ENCODE results near the gene DIAPH3. TPM values are rescaled to one million over a fixed set of nuclear protein-coding genes. Genes with fewer than 3 reads are reported as not detected.

Gene DIAPH3
- total RNA-seq, 1 donor = 0.54 TPM

DNA sequence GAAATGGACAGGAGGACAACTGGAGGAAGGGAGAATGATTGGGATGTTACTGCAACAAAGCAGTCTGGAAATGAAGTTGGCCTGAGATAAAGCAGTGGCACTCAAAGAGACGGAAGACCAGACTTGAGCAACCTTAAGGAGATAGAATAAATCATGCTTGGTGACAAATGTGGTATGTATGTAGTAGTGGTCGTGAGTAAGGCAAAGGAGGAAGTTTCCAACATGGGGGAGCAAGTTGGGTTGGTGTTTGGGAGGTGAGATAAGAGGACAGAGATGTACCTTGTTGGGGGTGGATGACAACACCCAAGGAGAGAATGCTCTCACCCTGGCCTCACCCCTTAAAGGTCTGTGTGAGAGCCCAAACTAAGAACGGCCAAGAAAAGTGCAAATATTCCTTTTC, 420.5 kb downstream of the DIAPH3 start:
- DNase-seq (ENCODE audit: low read depth in 2 of 3, low spot score in 2 of 3) = peak in 1 of 3 donors; percentile 4

DNA sequence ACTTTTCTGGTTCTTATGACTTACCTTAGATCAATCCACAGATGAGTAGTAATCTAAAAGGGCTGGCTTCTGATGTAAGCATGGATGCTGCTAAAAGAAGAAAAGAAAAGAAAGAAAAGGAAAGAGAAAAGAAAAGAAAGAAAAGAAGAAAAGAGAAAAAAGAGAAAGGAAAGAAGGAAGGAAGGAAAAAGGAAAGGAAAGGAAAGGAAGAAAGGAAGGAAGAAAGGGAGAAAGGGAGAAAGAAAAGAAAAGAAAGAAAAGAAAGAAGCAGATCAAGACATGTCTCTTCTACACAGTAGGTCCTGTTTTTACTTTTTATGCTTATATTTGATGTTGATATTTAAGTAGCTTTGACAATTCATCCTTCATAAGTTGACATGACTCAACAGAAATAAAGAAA, 421.3 kb downstream of the DIAPH3 start:
- no peak for DNase-seq (ENCODE audit: low read depth in 2 of 3, low spot score in 2 of 3)

DNA sequence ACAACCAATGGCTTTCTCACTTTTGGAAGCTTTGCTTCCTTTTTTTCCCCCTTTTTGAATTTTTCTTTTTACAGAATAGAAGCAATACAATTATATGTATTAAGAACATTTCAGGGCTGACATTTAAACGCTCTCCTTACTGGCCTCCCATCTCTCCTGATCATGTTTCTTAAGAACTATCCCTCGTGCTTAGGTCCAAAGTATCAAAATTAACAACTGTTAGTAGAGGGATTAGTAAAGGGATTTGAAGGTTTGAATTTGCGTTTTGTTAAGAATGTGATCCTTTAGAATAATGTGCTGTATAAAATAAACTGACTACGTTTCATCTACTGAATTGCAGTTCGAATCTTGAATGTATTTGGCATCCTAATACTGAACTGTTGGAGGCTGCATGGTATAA, 424.8 kb downstream of the DIAPH3 start:
- no peak for DNase-seq (ENCODE audit: low read depth in 2 of 3, low spot score in 2 of 3)

DNA sequence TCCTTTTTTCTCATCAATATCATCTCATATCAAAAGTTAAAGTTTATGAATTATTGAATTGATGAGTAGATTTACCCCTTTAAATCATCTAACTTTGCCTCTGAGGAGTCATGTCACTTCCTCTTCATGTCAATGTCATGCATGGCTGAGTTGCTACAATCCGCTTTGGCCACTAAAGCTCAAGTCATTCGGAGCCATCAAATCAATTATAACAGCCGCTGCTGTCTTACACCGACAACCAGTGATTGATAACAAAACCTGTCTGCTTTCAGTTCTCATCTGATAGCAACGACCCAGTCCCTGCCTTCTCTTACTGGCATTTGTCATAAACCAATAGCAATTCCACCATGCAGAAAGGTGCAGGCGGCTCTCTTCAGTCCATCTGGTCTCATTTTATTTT, 429.3 kb downstream of the DIAPH3 start:
- no peak for DNase-seq (ENCODE audit: low read depth in 2 of 3, low spot score in 2 of 3)

DNA sequence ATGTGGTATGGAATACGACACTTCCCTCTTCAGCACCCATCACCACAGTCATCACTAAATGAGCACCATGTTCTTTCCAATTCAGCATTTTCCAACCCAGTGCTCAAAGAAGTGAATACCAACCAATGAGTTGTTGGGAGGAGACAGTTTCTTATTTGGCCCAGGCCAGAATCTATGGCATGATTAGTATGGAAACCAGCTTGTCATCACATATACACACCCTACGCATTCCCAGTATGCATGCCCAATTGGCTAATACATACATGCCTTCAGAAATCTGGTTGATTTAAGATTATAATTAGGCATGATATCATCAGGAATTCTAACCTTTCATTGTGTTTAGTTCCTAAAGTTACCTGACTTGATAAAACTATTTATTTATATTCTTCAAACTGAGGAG, 430.0 kb downstream of the DIAPH3 start:
- no peak for DNase-seq (ENCODE audit: low read depth in 2 of 3, low spot score in 2 of 3)

DNA sequence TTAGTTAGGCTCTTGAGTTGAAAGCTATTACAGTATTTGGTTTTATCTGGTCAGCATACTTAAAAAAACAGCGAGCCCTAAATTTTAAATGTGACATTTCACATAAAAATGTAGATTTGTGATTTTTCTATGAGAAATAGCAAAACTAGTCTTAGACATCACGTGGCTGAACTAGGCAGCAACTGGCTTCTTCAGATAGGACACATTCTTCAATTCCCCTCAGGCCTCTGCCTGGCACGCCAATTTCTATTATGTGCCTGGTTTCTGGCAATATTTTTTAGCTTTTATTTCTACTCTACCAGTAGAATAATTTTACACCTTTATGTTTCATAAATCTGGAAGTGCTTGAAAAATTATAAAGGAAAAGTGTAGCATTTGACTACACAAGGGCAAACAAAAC, 433.7 kb downstream of the DIAPH3 start:
- DNase-seq (ENCODE audit: low read depth in 2 of 3, low spot score in 2 of 3) = no peak

DNA sequence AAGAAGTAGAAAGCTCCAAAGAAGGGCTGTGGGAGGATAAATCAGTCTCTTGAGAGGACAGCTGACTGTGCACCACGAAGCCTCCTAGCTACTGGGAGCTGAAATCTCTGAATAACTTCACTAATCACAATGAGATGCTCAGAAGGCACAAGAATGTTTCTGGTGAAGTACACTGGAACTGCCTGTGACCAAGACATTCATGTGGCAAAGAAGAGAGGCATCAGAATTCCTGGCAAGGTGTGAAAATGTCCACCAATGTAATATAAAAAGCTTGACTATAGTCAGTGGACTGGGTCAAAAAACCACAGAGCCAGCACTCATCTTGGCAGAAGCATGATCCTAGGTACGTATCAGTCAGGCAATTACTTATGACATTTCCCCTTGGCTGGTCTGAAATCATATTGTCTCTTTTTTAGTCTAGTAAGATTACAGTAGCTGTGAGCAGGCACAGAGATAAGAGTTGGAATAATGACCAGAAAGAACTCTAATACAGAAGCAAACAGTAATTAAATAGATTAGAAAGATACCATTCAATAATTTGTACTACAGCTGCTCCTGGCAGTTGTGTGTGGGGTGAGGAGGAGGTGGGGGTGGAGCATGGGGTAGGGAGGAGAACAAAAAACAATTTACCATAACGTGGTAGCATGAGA, 434.7 kb downstream of the DIAPH3 start:
- DNase-seq (ENCODE audit: low read depth in 2 of 3, low spot score in 2 of 3) = no peak

DNA sequence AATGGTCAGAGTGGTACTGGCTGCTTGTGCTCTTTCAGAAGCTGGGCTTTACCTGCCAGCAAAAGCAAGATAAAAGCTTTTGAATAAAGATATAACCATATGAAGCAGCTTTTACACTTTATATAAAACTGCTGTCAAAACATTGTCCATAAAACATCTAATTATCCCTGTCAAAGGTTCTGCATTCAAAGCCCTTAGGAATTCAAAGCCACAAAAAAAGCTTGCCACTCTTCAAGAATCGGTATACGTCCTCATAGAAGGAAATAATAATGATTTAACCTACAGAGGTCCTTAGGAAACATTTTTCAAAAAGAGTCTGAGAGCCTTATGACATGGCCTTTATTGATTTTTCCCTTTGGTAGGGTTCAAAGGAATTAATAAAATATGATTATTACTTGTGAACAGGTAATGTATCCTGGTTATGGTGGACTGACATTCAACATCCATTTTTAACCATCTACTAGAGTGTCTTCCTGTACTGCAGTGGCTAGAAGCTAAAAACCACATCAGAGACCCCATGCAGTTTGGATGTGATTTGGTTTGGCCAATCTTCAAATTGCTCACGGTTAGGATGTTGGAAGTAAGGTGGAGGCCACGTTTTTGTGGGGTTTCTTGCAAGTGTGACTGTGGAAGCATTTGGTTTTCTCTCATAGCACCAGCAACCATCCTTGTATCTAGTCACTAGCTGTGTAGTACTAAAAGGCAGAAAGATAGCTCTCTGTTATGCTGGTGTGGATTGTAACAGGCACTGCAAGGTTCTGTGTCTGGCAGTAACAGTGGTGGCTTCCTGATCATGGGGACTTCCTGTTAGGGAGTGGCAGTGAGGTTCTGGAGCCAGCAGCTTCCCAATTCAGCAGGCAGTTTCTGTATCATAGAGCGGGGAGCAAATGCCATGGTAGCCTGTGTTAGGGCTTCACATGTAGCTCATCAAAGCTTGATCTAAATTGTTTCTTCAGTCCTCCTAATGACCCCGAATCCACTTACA, 441.5 kb downstream of the DIAPH3 start:
- DNase-seq (ENCODE audit: low read depth in 2 of 3, low spot score in 2 of 3) = peak in 1 of 3 donors; percentile 24

DNA sequence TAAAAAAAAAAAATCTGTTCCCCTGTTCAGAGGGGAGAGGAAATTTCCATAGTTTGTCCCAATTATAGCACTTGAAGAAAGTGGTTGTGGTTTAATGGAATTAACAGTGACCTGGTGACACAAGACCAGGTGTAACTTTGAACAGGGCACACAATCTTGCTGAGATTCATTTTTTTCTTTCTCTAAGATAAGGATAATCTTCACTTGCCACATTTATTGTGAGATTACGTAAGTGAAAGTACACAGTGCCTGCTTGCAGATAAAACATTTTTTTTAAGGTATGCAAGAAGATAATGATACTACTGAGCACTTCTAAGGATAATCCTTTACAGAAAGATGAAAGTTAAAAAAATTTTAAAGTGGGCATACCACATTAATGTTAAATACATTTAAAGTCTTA, 448.1 kb downstream of the DIAPH3 start:
- no peak for DNase-seq (ENCODE audit: low read depth in 2 of 3, low spot score in 2 of 3)

DNA sequence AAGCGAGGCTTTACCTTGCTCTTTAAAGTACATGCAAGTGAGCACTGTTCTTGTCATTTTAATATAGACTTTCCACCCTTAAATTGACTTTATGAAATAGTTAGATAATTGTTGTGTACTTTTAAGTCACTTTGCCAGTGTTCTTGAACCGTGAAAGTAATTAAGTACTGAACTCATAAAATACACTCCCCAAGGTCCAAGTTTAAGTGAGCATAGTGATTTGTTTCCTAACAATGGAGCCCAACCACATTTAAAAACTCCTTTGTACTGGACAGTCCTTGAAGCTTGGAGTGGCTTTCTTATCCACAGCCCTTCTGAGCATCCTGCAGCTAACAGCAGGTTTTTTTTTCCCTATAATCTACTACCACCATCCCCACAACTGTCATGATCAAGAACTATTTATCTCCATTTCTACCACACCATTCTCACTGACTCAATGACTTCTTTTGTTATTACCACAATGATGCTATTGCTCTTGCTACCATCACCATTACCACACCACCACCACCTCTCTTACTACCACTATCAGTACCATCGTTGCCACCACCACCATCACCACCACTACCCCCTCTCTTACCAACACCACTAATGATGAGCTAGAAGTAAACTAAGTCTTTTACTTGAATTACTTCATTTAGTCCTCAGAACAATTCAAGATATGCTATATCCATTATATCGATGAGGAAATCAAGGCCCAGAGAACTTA, 452.6 kb downstream of the DIAPH3 start:
- DNase-seq (ENCODE audit: low read depth in 2 of 3, low spot score in 2 of 3) = no peak

DNA sequence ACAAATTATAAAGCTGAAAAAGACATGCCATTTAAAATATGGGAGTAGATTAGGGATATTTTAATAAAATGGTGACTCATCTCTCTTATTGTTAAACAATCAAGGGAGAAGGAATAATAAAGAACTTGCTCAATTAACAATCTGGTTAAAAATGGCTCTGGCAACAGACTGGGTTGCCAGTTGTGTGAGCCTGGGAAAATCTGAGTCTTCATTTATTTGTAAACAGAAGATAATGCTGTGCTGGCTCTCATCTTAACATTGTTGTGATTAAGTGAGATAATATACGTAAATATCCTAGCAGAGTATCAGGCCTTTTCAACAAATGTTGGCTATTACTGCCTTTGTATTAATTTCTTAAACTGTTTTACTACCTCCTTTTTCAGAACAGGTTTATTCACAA, 453.3 kb downstream of the DIAPH3 start:
- DNase-seq (ENCODE audit: low read depth in 2 of 3, low spot score in 2 of 3) = no peak

DNA sequence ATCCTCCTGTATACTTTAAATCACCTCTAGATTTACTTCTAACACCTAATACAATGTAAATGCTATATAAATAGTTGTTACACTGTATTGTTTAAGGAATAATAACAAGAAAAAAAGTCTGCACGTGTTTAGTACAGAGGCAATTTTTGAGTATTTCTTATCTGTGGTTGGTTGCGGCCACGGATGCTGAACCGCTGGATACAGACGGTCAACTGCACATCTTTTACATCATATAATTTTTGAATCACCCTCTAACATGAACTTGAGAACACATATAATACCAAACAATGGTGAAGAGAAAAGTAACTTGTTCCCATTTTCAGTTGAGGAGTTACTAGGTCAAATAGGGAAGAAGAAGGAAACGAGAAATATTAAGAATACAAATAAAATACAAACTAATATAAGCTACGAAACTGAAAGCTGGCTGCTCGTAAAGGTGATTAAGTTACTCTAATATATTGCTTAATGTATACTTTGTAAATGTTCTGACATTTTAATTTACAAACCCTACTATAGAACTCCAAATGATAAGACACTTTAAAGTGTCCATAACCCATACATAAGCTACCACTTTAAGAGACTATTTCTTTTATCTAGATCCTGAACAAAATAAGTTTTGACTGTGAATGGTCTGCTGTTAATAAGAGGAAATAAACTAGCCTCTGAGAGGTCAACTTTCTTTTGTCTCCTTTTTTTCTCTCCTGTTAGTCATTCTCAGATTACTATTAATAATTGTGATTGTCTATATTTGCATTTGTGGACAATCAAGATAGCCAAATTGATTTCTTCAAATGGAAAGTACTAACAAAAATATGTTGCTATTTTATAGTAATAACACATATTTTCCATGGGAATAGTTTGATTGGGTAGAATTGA, 457.4 kb downstream of the DIAPH3 start:
- DNase-seq (ENCODE audit: low read depth in 2 of 3, low spot score in 2 of 3) = no peak

DNA sequence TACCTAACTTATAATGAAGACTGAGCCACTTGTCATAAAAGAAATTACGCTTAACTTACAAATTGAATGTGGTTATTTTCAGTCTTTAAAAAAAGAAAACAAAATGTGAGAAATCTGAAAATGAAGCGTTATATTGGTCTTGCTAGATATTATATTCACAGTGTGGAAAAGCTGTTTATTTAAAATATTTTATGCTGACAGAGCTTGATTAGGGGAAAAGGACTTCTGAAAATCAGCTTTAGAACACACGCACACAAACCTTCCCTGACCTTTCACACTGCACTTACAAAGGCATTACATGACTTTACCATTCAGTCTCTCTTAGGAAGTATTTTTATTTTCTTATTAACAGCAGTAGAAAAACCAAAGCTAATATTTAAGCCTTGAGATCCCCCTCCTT, 461.5 kb downstream of the DIAPH3 start:
- no peak for DNase-seq (ENCODE audit: low read depth in 2 of 3, low spot score in 2 of 3)

DNA sequence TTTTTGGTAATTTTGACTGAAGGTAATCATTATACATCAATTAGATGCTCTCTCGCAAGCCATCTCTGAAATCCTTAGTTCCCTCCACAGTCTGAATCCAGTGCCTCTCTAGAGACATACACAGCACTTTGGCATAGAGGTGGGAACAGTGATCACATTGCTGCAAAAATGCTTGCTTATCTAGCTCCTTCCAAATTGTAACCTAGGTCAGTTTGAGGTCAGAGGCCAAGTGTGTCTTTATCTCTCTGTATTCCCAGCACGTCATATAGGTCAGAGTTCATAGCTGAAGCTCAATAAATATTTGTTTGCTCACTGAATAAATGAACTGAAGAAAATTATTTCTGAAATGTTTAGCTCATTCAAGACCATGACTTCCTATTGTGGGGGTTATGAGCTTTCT, 462.5 kb downstream of the DIAPH3 start:
- no peak for DNase-seq (ENCODE audit: low read depth in 2 of 3, low spot score in 2 of 3)

DNA sequence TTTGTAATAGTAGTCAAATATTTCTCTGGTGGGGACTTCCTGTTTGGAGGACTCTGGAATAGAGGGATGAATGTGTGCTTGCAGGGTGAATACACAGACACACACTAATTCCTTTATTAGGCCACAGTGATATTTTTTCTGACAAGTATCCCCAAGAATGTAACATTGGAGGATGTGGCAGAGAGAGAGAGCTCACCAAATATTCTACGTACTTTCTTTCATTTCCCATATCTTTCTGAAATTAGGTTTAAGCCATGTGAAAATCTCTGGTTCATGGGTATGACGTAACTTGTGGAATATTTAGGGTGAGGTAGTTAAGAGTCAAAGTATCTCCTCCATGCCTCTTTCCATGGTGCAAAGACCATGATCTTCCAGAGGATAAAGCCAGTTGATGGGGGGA, 463.4 kb downstream of the DIAPH3 start:
- no peak for DNase-seq (ENCODE audit: low read depth in 2 of 3, low spot score in 2 of 3)

DNA sequence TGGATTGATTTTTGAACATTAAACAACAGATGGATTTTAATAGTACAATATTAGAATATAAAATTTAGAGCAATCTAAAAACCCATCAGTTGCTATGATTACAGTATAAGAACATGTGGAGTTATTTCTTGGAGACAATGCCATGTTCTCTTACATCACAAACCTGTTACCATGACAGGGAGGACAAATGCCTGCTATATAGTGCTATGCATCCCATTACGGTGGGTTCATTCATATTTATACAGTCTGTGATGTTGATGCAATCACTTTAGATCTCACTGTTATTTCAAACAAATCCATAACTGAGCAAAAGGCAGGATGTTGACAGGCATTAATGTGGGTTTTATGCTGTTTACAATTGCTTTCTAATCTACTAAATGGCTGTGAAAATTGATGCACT, 467.5 kb downstream of the DIAPH3 start:
- no peak for DNase-seq (ENCODE audit: low read depth in 2 of 3, low spot score in 2 of 3)

DNA sequence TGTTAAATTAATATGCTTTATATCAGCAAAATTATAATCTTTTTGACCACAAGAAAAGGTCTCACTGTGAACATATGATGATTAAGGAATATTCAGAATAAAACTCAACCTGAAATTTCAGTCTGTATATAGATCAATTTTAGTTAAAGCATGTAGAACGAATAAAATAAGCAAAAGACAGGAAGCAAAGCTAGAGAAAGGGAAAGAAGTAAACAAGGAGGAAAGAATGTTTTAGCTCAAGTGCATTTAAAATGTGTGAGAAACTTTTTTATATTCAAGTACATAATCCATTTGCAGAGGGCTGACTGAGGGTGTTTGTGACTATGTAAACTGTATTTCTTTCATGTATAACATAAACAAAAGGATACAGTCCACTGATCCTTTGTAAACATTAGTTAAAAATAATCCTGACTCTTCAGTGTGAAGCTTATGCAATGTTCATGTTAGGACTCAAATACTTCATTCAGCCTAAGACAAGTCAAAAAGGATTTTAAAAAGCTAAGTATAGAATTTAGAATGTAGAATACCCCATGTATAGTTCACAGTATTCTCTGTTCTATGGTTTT, 472.1 kb downstream of the DIAPH3 start:
- DNase-seq (ENCODE audit: low read depth in 2 of 3, low spot score in 2 of 3) = no peak

DNA sequence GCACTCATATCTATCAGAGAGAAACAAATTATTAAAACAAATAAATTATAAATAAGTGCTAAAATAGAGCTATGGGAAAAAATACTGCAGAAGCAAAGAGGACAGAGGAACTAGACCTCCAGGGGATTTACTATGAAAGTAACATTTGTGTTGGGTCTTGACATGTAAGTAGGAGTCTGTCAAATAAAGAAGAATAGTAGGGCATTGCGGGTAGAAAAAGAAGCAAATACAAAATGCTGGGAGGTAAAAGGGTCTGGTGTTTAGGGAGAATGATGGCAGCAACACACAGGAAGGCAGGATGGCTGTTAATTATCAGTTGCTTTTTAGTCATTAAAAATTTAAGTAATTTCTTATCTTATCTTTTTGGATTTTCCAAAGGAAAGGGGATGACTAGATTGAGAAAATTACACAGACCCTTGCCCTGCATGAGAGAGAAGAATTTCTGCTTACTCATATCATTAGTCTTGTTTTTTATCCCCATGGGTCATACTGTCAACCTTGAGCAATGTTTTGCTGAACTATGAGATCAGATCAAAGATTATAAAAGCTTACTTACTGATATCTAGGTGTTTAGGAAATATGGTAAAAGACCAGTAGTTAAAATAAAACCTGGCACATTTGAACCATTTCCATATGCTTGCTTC, 472.7 kb downstream of the DIAPH3 start:
- DNase-seq (ENCODE audit: low read depth in 2 of 3, low spot score in 2 of 3) = no peak

DNA sequence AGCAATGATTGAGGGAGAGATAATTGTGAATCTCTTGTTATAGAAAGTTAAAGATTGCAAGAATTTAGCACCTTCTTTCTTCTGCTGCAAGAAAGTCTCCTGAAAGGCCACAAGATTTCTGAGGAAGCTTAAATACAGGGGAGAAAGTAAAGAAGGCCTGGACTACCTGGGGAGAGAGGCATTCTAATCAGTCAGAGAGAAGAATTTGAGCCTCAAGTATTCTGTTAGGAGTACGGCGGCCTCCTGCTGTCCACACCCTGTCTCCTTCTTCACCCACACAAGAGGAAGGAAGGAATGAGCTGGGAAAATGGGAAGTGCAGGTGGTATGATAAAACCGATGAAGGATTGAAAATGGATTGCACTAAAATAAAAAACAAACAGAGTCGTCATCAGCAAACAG, 474.7 kb downstream of the DIAPH3 start:
- no peak for DNase-seq (ENCODE audit: low read depth in 2 of 3, low spot score in 2 of 3)
